ENCODE measurements around the gene COL27A1.

DNA sequence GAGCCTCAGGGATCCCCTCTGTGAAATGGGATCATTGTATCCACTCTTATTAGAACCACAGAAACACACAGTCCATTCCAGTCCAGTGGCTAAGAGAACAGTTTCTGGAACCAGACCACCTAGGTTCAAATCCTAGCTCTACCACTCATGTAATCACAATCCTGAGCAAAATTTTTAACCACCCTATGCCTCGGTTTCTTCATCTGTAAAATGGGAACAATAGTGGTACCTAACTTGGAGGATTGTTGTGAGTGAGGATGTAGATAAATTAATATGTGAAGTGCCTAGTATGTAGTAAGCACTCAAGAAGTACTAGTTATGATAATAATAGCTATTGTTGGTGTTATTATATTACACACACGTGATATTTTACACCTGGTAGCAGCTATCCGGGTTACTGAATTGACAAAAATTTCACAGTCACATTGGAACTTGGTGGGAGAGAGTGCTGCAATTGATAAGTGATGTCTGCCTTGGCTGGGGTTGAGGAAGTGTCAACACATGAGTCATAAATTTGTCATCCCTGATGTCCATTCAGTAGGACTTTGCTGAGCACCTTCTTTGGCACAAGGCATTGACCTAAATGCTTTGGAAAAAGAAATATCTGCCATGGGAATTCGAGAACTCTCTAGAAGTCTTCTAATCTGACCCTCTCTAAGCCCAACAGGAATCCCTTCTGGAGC, 68.4 kb downstream of the COL27A1 start:
- TF ChIP-seq POLR2AphosphoS5 (IDR thresholded peaks at IDR 0.05): no peak
- TF ChIP-seq, protein P1, sequence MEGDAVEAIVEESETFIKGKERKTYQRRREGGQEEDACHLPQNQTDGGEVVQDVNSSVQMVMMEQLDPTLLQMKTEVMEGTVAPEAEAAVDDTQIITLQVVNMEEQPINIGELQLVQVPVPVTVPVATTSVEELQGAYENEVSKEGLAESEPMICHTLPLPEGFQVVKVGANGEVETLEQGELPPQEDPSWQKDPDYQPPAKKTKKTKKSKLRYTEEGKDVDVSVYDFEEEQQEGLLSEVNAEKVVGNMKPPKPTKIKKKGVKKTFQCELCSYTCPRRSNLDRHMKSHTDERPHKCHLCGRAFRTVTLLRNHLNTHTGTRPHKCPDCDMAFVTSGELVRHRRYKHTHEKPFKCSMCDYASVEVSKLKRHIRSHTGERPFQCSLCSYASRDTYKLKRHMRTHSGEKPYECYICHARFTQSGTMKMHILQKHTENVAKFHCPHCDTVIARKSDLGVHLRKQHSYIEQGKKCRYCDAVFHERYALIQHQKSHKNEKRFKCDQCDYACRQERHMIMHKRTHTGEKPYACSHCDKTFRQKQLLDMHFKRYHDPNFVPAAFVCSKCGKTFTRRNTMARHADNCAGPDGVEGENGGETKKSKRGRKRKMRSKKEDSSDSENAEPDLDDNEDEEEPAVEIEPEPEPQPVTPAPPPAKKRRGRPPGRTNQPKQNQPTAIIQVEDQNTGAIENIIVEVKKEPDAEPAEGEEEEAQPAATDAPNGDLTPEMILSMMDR (IDR thresholded peaks at IDR 0.05): no peak
- TF ChIP-seq POLR2A (IDR thresholded peaks at IDR 0.05): no peak
